GM23338 (cell line): Measurements from ENCODE around the gene UCP3. TPM values are rescaled to one million over a fixed set of nuclear protein-coding genes. Genes with fewer than 3 reads are reported as not detected.
A peak's percentile ranks its signal among the peaks of the same experiment; 100 is the strongest.

Source experiments
- ATAC-seq: fragments of 200-7000 bp; cut with Tn5 transposase; 3 replicates; pipeline ENCODE4 v1.9.1; 2020
- DNase-seq: peaks from one replicate; pipeline ENCODE4 v3.0.0-alpha.2; 2015; ENCODE audit warnings: low spot score
- H2AFZ ChIP-seq: fragments of 200-600 bp; sonication (generic); 2 replicates; pipeline ENCODE4 v1.8.0; 2016; ENCODE audit warnings: antibody characterized with exemption, mild to moderate bottlenecking, moderate library complexity
- H3F3A ChIP-seq: fragments of 200-600 bp; sonication (generic); replicated peaks from 2 replicates; pipeline ENCODE4 v1.8.0; 2017; ENCODE audit warnings: antibody characterized with exemption, mixed run types, low read depth
- H3K27ac ChIP-seq: fragments of 200-600 bp; sonication (generic); 2 replicates; pipeline ENCODE4 v1.6.1; 2016; ENCODE audit warnings: low read depth
- H3K27me3 ChIP-seq: fragments of 200-600 bp; sonication (generic); 2 replicates; pipeline ENCODE4 v1.8.0; 2016; ENCODE audit warnings: mild to moderate bottlenecking, mixed run types, moderate library complexity; ENCODE audit not compliant: insufficient read depth
- H3K36me3 ChIP-seq: fragments of 200-600 bp; sonication (generic); 2 replicates; pipeline ENCODE4 v1.8.0; 2016; ENCODE audit warnings: mild to moderate bottlenecking; ENCODE audit not compliant: insufficient read depth
- H3K4me1 ChIP-seq: fragments of 200-600 bp; sonication (generic); 2 replicates; pipeline ENCODE4 v1.8.0; 2016; ENCODE audit warnings: mild to moderate bottlenecking, moderate library complexity; ENCODE audit not compliant: insufficient read depth
- H3K4me2 ChIP-seq: fragments of 200-600 bp; sonication (generic); 2 replicates; pipeline ENCODE4 v1.7.1; 2017; ENCODE audit warnings: mixed run types
- H3K4me3 ChIP-seq: fragments of 200-600 bp; sonication (generic); 2 replicates; pipeline ENCODE4 v1.6.1; 2016; ENCODE audit warnings: mixed run types
- H3K79me2 ChIP-seq: fragments of 200-600 bp; sonication (generic); replicated peaks from 2 replicates; pipeline ENCODE4 v1.8.0; 2017; ENCODE audit warnings: mild to moderate bottlenecking; ENCODE audit not compliant: insufficient read depth
- H3K9me2 ChIP-seq: fragments of 200-600 bp; sonication (generic); 2 replicates; pipeline ENCODE4 v1.8.0; 2017; ENCODE audit not compliant: insufficient read depth
- H4K20me1 ChIP-seq: fragments of 200-600 bp; sonication (generic); replicated peaks from 2 replicates; pipeline ENCODE4 v1.8.0; 2017; ENCODE audit warnings: mild to moderate bottlenecking; ENCODE audit not compliant: insufficient read depth
- H3K27ac Mint-ChIP-seq: 2 replicates; pipeline ENCODE4 v1.8.0; 2020; ENCODE audit warnings: inconsistent platforms, mild to moderate bottlenecking, moderate library complexity, mixed read lengths
- H3K27me3 Mint-ChIP-seq: 3 replicates; pipeline ENCODE4 v1.8.0; 2022; ENCODE audit warnings: low read depth, mild to moderate bottlenecking, moderate library complexity, mixed read lengths, inconsistent platforms; ENCODE audit not compliant: insufficient read depth, poor library complexity
- H3K36me3 Mint-ChIP-seq: 3 replicates; pipeline ENCODE4 v1.8.0; 2021; ENCODE audit warnings: low read depth, mild to moderate bottlenecking, inconsistent platforms, moderate library complexity, mixed read lengths
- H3K4me1 Mint-ChIP-seq: 3 replicates; pipeline ENCODE4 v1.8.0; 2020; ENCODE audit warnings: mild to moderate bottlenecking, inconsistent platforms, mixed read lengths
- H3K4me3 Mint-ChIP-seq: 3 replicates; pipeline ENCODE4 v1.8.0; 2021; ENCODE audit warnings: moderate library complexity, mild to moderate bottlenecking, inconsistent platforms, mixed read lengths
- H3K9me3 Mint-ChIP-seq: 3 replicates; pipeline ENCODE4 v1.8.0; 2020; ENCODE audit warnings: moderate library complexity, mild to moderate bottlenecking, inconsistent platforms, mixed read lengths
- CREB1 ChIP-seq: fragments of 250-450 bp; sonication (Bioruptor Pico); IDR thresholded peaks from 2 replicates; pipeline ENCODE4 v1.5.0; 2020; ENCODE audit warnings: low read depth, mild to moderate bottlenecking, moderate library complexity
- ETS1 ChIP-seq: IDR thresholded peaks from 2 replicates; pipeline ENCODE4 v1.6.1; 2016; ENCODE audit warnings: antibody characterized with exemption
- EZH2 ChIP-seq: fragments of 200-600 bp; sonication (generic); IDR thresholded peaks from one replicate; pipeline ENCODE4 v1.8.0; 2017; ENCODE audit warnings: antibody characterized with exemption, mild to moderate bottlenecking, low read depth; ENCODE audit not compliant: unreplicated experiment
- EZH2phosphoT487 ChIP-seq: fragments of 200-600 bp; sonication (generic); IDR thresholded peaks from one replicate; pipeline ENCODE4 v1.8.1; 2018; ENCODE audit warnings: antibody characterized with exemption; ENCODE audit not compliant: unreplicated experiment
- JUNB ChIP-seq: IDR thresholded peaks from one replicate; pipeline ENCODE4 v1.6.1; 2016; ENCODE audit warnings: antibody characterized with exemption; ENCODE audit not compliant: unreplicated experiment
- NANOG ChIP-seq: IDR thresholded peaks from 2 replicates; pipeline ENCODE4 v1.6.1; 2016; ENCODE audit warnings: antibody characterized with exemption, borderline replicate concordance
- POLR2AphosphoS5 ChIP-seq: IDR thresholded peaks from 2 replicates; pipeline ENCODE4 v1.6.1; 2016; ENCODE audit warnings: antibody characterized with exemption, low read depth
- STAT1 ChIP-seq: IDR thresholded peaks from one replicate; pipeline ENCODE4 v1.6.1; 2016; ENCODE audit warnings: antibody characterized with exemption; ENCODE audit not compliant: unreplicated experiment
- ZNF114 ChIP-seq: fragments of 250-450 bp; sonication (Bioruptor Pico); IDR thresholded peaks from 2 replicates; pipeline ENCODE4 v1.5.0; 2020; ENCODE audit warnings: mild to moderate bottlenecking, moderate library complexity
- ZNF331 ChIP-seq: fragments of 250-450 bp; sonication (Bioruptor Pico); IDR thresholded peaks from 2 replicates; pipeline ENCODE4 v1.5.0; 2020; ENCODE audit warnings: low read depth, mild to moderate bottlenecking, moderate library complexity
- polyA plus RNA-seq: library from polyadenylated mRNA; unstranded; fragments of >200 nt; fragmentation: Nextera tagmentation; extraction: Ambion mirVana; gene quantifications from 2 replicates; pipeline ENCODE4 v1.2.1, GENCODE V29; 2016
- total RNA-seq: library from RNA; depleted of rRNA; stranded (reverse); fragments of >200 nt; shearing (Covaris generic); gene quantifications from 2 replicates; pipeline ENCODE4 v1.2.3, GENCODE V29; 2014
- TF ChIP-seq, protein P1 (sequence below), 2 experiments: fragments of 200-600 bp in 1 of 2; sonication (generic) in 1 of 2; conservative IDR thresholded peaks; 2 replicates each; pipeline versions ENCODE4 v1.5.1 to v1.6.1; 2016 to 2017; ENCODE audit warnings: antibody characterized with exemption in 2 of 2, low read depth in 2 of 2, mild to moderate bottlenecking in 2 of 2, moderate library complexity in 1 of 2
- TF ChIP-seq, protein P2 (sequence below): fragments of 250-450 bp; sonication (Bioruptor Pico); IDR thresholded peaks from 2 replicates; pipeline ENCODE4 v1.5.0; 2020; ENCODE audit warnings: mild to moderate bottlenecking, moderate library complexity
- TF ChIP-seq, protein P3 (sequence below): IDR thresholded peaks from one replicate; pipeline ENCODE4 v1.6.1; 2018; ENCODE audit warnings: antibody characterized with exemption; ENCODE audit not compliant: unreplicated experiment

UCP3 gene
- total and polyA plus RNA-seq, 2 experiments from 2014 or later: 0.21 to 0.40 TPM

DNA sequence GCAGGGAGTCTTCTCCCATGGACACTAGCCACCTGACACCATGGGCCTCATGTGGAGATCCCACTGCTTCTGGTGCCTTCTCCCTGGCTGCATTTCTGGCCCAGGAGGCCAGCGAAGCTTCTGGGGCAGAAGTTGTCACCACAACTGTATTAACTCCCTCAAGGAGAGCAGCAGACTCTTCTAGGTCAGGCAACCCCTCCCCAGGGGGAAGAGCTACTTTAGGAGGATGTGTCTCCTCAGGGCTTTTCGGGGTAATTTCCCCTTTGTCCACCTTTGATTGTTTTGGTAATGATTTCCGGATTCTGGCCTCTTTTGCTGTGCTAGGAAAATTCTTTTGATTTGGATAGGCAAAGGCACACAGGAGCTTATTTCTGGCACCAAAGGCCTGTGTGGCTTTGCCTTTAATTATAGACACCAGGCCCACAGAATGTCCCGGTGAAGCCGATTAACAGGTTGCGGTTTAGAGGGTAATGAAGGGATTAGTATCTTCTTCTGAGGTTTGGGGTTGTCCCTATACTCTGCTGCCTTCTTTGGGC lies 17.3 kb downstream of the UCP3 start:
- H3K4me3 Mint-ChIP-seq: no peak overlapping the region
- Histone ChIP-seq H3K79me2 (no peaks in the 10 kb centered on the region), H3K4me2 (no peak overlapping the region), H2AFZ (peak overlapping the region; percentile 83; the same call in 1 of the 2 replicates), H3K36me3 (no peaks in the 10 kb centered on the region), H4K20me1 (no peaks in the 10 kb centered on the region), H3K27ac (no peak overlapping the region), H3K27me3 (no peaks in the 10 kb centered on the region), H3K9me2 (no peaks in the 10 kb centered on the region), H3K4me3 (no peak overlapping the region), H3F3A (no peaks in the 10 kb centered on the region), H3K4me1 (peaks cover 13% of the 10 kb centered on the region; the same call in 1 of the 2 replicates)
- no peak overlapping the region for H3K27ac Mint-ChIP-seq
- TF ChIP-seq ZNF331: no peak
- TF ChIP-seq ETS1: no peak
- no peak for TF ChIP-seq NANOG
- no peak for TF ChIP-seq STAT1
- no peak for TF ChIP-seq JUNB
- no peak for TF ChIP-seq ZNF114
- no peak for TF ChIP-seq CREB1 (CRISPR knock-in tag)
- TF ChIP-seq POLR2AphosphoS5: no peak
- TF ChIP-seq EZH2: no peak
- TF ChIP-seq, protein P1, sequence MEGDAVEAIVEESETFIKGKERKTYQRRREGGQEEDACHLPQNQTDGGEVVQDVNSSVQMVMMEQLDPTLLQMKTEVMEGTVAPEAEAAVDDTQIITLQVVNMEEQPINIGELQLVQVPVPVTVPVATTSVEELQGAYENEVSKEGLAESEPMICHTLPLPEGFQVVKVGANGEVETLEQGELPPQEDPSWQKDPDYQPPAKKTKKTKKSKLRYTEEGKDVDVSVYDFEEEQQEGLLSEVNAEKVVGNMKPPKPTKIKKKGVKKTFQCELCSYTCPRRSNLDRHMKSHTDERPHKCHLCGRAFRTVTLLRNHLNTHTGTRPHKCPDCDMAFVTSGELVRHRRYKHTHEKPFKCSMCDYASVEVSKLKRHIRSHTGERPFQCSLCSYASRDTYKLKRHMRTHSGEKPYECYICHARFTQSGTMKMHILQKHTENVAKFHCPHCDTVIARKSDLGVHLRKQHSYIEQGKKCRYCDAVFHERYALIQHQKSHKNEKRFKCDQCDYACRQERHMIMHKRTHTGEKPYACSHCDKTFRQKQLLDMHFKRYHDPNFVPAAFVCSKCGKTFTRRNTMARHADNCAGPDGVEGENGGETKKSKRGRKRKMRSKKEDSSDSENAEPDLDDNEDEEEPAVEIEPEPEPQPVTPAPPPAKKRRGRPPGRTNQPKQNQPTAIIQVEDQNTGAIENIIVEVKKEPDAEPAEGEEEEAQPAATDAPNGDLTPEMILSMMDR (conservative IDR thresholded peaks at IDR 0.05; ENCODE audit: low read depth in 2 of 2): no peak
- TF ChIP-seq, protein P2, sequence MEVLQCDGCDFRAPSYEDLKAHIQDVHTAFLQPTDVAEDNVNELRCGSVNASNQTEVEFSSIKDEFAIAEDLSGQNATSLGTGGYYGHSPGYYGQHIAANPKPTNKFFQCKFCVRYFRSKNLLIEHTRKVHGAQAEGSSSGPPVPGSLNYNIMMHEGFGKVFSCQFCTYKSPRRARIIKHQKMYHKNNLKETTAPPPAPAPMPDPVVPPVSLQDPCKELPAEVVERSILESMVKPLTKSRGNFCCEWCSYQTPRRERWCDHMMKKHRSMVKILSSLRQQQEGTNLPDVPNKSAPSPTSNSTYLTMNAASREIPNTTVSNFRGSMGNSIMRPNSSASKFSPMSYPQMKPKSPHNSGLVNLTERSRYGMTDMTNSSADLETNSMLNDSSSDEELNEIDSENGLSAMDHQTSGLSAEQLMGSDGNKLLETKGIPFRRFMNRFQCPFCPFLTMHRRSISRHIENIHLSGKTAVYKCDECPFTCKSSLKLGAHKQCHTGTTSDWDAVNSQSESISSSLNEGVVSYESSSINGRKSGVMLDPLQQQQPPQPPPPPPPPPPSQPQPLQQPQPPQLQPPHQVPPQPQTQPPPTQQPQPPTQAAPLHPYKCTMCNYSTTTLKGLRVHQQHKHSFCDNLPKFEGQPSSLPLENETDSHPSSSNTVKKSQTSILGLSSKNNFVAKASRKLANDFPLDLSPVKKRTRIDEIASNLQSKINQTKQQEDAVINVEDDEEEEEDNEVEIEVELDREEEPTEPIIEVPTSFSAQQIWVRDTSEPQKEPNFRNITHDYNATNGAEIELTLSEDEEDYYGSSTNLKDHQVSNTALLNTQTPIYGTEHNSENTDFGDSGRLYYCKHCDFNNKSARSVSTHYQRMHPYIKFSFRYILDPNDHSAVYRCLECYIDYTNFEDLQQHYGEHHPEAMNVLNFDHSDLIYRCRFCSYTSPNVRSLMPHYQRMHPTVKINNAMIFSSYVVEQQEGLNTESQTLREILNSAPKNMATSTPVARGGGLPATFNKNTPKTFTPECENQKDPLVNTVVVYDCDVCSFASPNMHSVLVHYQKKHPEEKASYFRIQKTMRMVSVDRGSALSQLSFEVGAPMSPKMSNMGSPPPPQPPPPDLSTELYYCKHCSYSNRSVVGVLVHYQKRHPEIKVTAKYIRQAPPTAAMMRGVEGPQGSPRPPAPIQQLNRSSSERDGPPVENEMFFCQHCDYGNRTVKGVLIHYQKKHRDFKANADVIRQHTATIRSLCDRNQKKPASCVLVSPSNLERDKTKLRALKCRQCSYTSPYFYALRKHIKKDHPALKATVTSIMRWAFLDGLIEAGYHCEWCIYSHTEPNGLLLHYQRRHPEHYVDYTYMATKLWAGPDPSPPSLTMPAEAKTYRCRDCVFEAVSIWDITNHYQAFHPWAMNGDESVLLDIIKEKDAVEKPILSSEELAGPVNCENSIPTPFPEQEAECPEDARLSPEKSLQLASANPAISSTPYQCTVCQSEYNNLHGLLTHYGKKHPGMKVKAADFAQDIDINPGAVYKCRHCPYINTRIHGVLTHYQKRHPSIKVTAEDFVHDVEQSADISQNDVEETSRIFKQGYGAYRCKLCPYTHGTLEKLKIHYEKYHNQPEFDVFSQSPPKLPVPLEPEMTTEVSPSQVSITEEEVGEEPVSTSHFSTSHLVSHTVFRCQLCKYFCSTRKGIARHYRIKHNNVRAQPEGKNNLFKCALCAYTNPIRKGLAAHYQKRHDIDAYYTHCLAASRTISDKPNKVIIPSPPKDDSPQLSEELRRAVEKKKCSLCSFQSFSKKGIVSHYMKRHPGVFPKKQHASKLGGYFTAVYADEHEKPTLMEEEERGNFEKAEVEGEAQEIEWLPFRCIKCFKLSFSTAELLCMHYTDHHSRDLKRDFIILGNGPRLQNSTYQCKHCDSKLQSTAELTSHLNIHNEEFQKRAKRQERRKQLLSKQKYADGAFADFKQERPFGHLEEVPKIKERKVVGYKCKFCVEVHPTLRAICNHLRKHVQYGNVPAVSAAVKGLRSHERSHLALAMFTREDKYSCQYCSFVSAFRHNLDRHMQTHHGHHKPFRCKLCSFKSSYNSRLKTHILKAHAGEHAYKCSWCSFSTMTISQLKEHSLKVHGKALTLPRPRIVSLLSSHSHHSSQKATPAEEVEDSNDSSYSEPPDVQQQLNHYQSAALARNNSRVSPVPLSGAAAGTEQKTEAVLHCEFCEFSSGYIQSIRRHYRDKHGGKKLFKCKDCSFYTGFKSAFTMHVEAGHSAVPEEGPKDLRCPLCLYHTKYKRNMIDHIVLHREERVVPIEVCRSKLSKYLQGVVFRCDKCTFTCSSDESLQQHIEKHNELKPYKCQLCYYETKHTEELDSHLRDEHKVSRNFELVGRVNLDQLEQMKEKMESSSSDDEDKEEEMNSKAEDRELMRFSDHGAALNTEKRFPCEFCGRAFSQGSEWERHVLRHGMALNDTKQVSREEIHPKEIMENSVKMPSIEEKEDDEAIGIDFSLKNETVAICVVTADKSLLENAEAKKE (CRISPR knock-in tag): no peak
- TF ChIP-seq, protein P3, sequence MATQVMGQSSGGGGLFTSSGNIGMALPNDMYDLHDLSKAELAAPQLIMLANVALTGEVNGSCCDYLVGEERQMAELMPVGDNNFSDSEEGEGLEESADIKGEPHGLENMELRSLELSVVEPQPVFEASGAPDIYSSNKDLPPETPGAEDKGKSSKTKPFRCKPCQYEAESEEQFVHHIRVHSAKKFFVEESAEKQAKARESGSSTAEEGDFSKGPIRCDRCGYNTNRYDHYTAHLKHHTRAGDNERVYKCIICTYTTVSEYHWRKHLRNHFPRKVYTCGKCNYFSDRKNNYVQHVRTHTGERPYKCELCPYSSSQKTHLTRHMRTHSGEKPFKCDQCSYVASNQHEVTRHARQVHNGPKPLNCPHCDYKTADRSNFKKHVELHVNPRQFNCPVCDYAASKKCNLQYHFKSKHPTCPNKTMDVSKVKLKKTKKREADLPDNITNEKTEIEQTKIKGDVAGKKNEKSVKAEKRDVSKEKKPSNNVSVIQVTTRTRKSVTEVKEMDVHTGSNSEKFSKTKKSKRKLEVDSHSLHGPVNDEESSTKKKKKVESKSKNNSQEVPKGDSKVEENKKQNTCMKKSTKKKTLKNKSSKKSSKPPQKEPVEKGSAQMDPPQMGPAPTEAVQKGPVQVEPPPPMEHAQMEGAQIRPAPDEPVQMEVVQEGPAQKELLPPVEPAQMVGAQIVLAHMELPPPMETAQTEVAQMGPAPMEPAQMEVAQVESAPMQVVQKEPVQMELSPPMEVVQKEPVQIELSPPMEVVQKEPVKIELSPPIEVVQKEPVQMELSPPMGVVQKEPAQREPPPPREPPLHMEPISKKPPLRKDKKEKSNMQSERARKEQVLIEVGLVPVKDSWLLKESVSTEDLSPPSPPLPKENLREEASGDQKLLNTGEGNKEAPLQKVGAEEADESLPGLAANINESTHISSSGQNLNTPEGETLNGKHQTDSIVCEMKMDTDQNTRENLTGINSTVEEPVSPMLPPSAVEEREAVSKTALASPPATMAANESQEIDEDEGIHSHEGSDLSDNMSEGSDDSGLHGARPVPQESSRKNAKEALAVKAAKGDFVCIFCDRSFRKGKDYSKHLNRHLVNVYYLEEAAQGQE: no peak
- no peak for TF ChIP-seq EZH2phosphoT487
- no peaks in the 10 kb centered on the region for H3K9me3 Mint-ChIP-seq
- no peak for DNase-seq
- no peak for ATAC-seq
- H3K36me3 Mint-ChIP-seq: no peaks in the 10 kb centered on the region
- peaks cover 2% of the 10 kb centered on the region; the same call in 1 of the 3 replicates for H3K4me1 Mint-ChIP-seq
- peaks cover 2% of the 10 kb centered on the region for H3K27me3 Mint-ChIP-seq
